Caco-2 (cell line): ENCODE measurements around the gene ADCYAP1R1. TPM values are rescaled to one million over a fixed set of nuclear protein-coding genes. Genes with fewer than 3 reads are reported as not detected.

ENCODE experiments used
- BruUV-seq: library from RNA; stranded (reverse); fragments of 400-500 nt; replicated peaks from 2 replicates; lab custom pipeline; 2021; lab: Mats Ljungman, UMichigan
- CTCF ChIA-PET: fragments of 300-600 bp; sonication (Branson Sonifier 250); formaldehyde crosslinking; loops from one replicate; lab custom pipeline; 2022; ENCODE audit warnings: antibody characterized with exemption; lab: Charles Lee
- POLR2A ChIA-PET: fragments of 300-600 bp; sonication (Branson Sonifier 250); formaldehyde crosslinking; loops from one replicate; lab custom pipeline; 2022; ENCODE audit warnings: antibody characterized with exemption; lab: Charles Lee
- DNase-seq, 2 experiments: peaks; one replicate each; pipeline versions ENCODE4 v3.0.0 to v3.0.0-alpha.2; 2020 to 2022
- H3K27me3 ChIP-seq: replicated peaks from 2 replicates; pipeline ENCODE4 v1.6.0; 2011; ENCODE audit warnings: low read length; ENCODE audit not compliant: control insufficient read depth, insufficient read depth
- H3K36me3 ChIP-seq: 2 replicates; pipeline ENCODE4 v1.5.1; 2011; ENCODE audit warnings: low read length; ENCODE audit not compliant: control insufficient read depth, insufficient read depth
- H3K4me1 ChIP-seq: fragments of 250-450 bp; sonication (Bioruptor Pico); 2 replicates; pipeline ENCODE4 v1.5.1; 2020; ENCODE audit warnings: mild to moderate bottlenecking
- H3K4me3 ChIP-seq: 2 replicates; pipeline ENCODE4 v1.5.1; 2011; ENCODE audit warnings: low read depth, mild to moderate bottlenecking, control low read depth, low read length
- H3K9me3 ChIP-seq: fragments of 250-450 bp; sonication (Bioruptor Pico); 2 replicates; pipeline ENCODE4 v1.5.1; 2020; ENCODE audit warnings: mild to moderate bottlenecking, moderate library complexity
- H3K27ac Mint-ChIP-seq: one replicate; pipeline ENCODE4 v1.8.0; 2022; ENCODE audit warnings: mixed read lengths; ENCODE audit not compliant: unreplicated experiment
- H3K27me3 Mint-ChIP-seq: one replicate; pipeline ENCODE4 v1.8.0; 2022; ENCODE audit warnings: mixed read lengths; ENCODE audit not compliant: insufficient read depth, unreplicated experiment
- H3K36me3 Mint-ChIP-seq: one replicate; pipeline ENCODE4 v1.8.0; 2022; ENCODE audit warnings: mild to moderate bottlenecking, mixed read lengths; ENCODE audit not compliant: insufficient read depth, unreplicated experiment
- H3K4me1 Mint-ChIP-seq: one replicate; pipeline ENCODE4 v1.8.0; 2022; ENCODE audit warnings: low read depth, mixed read lengths; ENCODE audit not compliant: unreplicated experiment
- H3K4me3 Mint-ChIP-seq: one replicate; pipeline ENCODE4 v1.8.0; 2022; ENCODE audit warnings: mild to moderate bottlenecking, moderate library complexity, mixed read lengths; ENCODE audit not compliant: unreplicated experiment
- H3K9me3 Mint-ChIP-seq: one replicate; pipeline ENCODE4 v1.8.0; 2022; ENCODE audit warnings: mixed read lengths; ENCODE audit not compliant: unreplicated experiment
- intact Hi-C: fragments of 100-400 bp; cut with micrococcal nuclease; formaldehyde crosslinking; loops from one replicate; pipeline ENCODE4 v1.10.0; 2022; ENCODE audit not compliant: unreplicated experiment
- total RNA-seq: library from RNA; stranded (reverse); gene quantifications from 2 replicates; pipeline ENCODE4 v1.2.3, GENCODE V29; 2022
- TF ChIP-seq, protein P1 (sequence below), 2 experiments: fragments of 200-600 bp in 1 of 2; IDR thresholded peaks; 1 replicate in 1 of 2; 2 replicates in 1 of 2; pipeline versions ENCODE4 v1.5.1 to v1.8.0; 2011 to 2022; ENCODE audit warnings: antibody characterized with exemption in 1 of 2, control low read depth in 1 of 2, inconsistent platforms in 1 of 2, low read depth in 1 of 2, low read length in 1 of 2, mild to moderate bottlenecking in 1 of 2, moderate library complexity in 1 of 2; ENCODE audit not compliant: insufficient read depth in 1 of 2, severe bottlenecking in 1 of 2, unreplicated experiment in 1 of 2

Gene ADCYAP1R1
- total RNA-seq, 1 experiment from 2014 or later, result not detected

GRCh38 chr7:31087351-31087750 lies 35.2 kb downstream of the ADCYAP1R1 start:
- no peak for DNase-seq
- Mint-ChIP-seq H3K4me1 (no peaks in the 10 kb centered on the region), H3K9me3 (no peaks in the 10 kb centered on the region), H3K27ac (no peak overlapping the region), H3K4me3 (no peak overlapping the region), H3K36me3 (no peaks in the 10 kb centered on the region), H3K27me3 (peaks cover 34% of the 10 kb centered on the region)
- Histone ChIP-seq H3K9me3 (no peaks in the 10 kb centered on the region; the same call in 1 of the 2 replicates), H3K4me3 (no peak overlapping the region), H3K4me1 (no peaks in the 10 kb centered on the region), H3K36me3 (no peaks in the 10 kb centered on the region), H3K27me3 (no peaks in the 10 kb centered on the region; the same call in none of the 2 replicates)
- POLR2A ChIA-PET, result no interaction called here
- CTCF ChIA-PET, result no interaction called here
- intact Hi-C loops, result no loop called here
- TF ChIP-seq, protein P1, sequence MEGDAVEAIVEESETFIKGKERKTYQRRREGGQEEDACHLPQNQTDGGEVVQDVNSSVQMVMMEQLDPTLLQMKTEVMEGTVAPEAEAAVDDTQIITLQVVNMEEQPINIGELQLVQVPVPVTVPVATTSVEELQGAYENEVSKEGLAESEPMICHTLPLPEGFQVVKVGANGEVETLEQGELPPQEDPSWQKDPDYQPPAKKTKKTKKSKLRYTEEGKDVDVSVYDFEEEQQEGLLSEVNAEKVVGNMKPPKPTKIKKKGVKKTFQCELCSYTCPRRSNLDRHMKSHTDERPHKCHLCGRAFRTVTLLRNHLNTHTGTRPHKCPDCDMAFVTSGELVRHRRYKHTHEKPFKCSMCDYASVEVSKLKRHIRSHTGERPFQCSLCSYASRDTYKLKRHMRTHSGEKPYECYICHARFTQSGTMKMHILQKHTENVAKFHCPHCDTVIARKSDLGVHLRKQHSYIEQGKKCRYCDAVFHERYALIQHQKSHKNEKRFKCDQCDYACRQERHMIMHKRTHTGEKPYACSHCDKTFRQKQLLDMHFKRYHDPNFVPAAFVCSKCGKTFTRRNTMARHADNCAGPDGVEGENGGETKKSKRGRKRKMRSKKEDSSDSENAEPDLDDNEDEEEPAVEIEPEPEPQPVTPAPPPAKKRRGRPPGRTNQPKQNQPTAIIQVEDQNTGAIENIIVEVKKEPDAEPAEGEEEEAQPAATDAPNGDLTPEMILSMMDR (IDR thresholded peaks at IDR 0.05; ENCODE audit: insufficient read depth in 1 of 2, low read depth in 1 of 2, low read length in 1 of 2, severe bottlenecking in 1 of 2, unreplicated experiment in 1 of 2), result no peak
- no TSS peak for BruUV-seq

DNA sequence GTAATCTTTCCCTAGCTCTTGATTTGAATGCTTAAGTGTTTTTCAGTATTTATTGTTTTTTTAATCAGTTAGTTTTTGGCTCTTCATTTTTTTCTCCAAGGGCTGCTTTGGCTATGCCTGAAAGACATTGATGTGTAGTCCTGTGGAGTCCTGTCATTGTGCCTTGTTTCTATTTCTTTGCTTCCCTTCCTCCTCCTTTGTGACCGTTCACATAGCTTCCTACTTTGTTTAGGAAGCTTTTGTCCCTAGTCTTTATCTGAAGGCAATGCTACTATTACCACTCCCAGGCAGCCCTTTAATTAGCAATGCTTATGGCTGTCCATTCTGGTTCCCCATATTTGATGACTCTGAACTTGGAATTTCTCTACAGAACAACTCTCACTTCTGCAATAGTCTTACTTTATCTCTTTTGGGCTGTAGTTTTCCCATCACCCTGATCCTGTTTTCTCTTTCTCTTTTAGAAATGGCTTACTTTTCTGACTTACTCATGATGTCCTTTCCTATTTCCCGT lies 39.9 kb downstream of the ADCYAP1R1 start:
- ChIA-PET POLR2A (no interaction called here), CTCF (no interaction called here)
- no peak overlapping the region for H3K4me3 Mint-ChIP-seq
- peaks cover 2% of the 10 kb centered on the region for H3K27me3 ChIP-seq
- DNase-seq, result no peak
- H3K4me1 Mint-ChIP-seq, result no peaks in the 10 kb centered on the region
- no peaks in the 10 kb centered on the region for H3K9me3 Mint-ChIP-seq
- H3K4me1 ChIP-seq, result no peaks in the 10 kb centered on the region
- H3K9me3 ChIP-seq, result no peaks in the 10 kb centered on the region; the same call in 1 of the 2 replicates
- no peak overlapping the region for H3K27ac Mint-ChIP-seq
- intact Hi-C loops, result no loop called here
- H3K27me3 Mint-ChIP-seq, result peaks cover 44% of the 10 kb centered on the region
- H3K36me3 Mint-ChIP-seq, result no peaks in the 10 kb centered on the region
- TF ChIP-seq, protein P1 (IDR thresholded peaks at IDR 0.05; ENCODE audit: insufficient read depth in 1 of 2, low read depth in 1 of 2, low read length in 1 of 2, severe bottlenecking in 1 of 2, unreplicated experiment in 1 of 2), result no peak
- BruUV-seq, result no TSS peak
- H3K4me3 ChIP-seq, result no peak overlapping the region
- no peaks in the 10 kb centered on the region for H3K36me3 ChIP-seq

- H3K27me3 Mint-ChIP-seq, result peaks cover 43% of the 10 kb centered on the region
- peak in 1 of 2 experiments; percentile 8 for DNase-seq
- CTCF ChIA-PET, result no interaction called here
Measured at GRCh38 chr7:31092606-31093005, 40.5 kb downstream of the ADCYAP1R1 start.

More at GRCh38 chr7:31092606-31093005, 40.5 kb downstream of the ADCYAP1R1 start:
- Mint-ChIP-seq H3K27ac (no peak overlapping the region), H3K9me3 (no peaks in the 10 kb centered on the region), H3K36me3 (no peaks in the 10 kb centered on the region), H3K4me1 (no peaks in the 10 kb centered on the region), H3K4me3 (no peak overlapping the region)
- intact Hi-C loops, result no loop called here
- H3K9me3 ChIP-seq, result no peaks in the 10 kb centered on the region; the same call in 1 of the 2 replicates
- TF ChIP-seq, protein P1 (IDR thresholded peaks at IDR 0.05; ENCODE audit: insufficient read depth in 1 of 2, low read depth in 1 of 2, low read length in 1 of 2, severe bottlenecking in 1 of 2, unreplicated experiment in 1 of 2), result no peak
- no TSS peak for BruUV-seq
- POLR2A ChIA-PET, result no interaction called here
- H3K36me3 ChIP-seq, result no peaks in the 10 kb centered on the region
- H3K4me1 ChIP-seq, result no peaks in the 10 kb centered on the region
- no peak overlapping the region for H3K4me3 ChIP-seq
- H3K27me3 ChIP-seq, result peaks cover 2% of the 10 kb centered on the region
